HK-2 (cell line): Measurements from ENCODE around the gene UBA5.

ENCODE experiments used
- DNase-seq: peaks from one replicate; pipeline ENCODE4 v3.0.0-alpha.2; 2018; ENCODE audit not compliant: unreplicated experiment

Gene UBA5

GRCh38 chr3:132716372-132716771 is 56.2 kb downstream of the UBA5 start:
- DNase-seq = no peak

- DNase-seq = no peak
These were observed 60.1 kb downstream of the UBA5 start for GRCh38 chr3:132720228-132720627.

GRCh38 chr3:132721479-132722164 is 61.5 kb downstream of the UBA5 start:
- DNase-seq = peak; percentile 79

GRCh38 chr3:132722165-132723023 is 62.3 kb downstream of the UBA5 start, which contains the start of gene NPHP3:
NPHP3 (minus strand) TSS chr3:132722409; CDS start chr3:132722355, 54 bp downstream.
- peak; percentile 100 for DNase-seq

GRCh38 chr3:132723024-132723950 is 63.2 kb downstream of the UBA5 start:
- DNase-seq = no peak

- DNase-seq = no peak
These were observed 66.3 kb downstream of the UBA5 start for GRCh38 chr3:132726341-132726823.
